ENCODE measurements around the gene TRIM62.
"Not testable (repeated sequence)": the region's sequence is repeated elsewhere in the genome, so short reads cannot be mapped to it uniquely, and the experiment has no call there.

TRIM62 gene

GRCh38 chr1:33126411-33127000 is 55.3 kb downstream of the TRIM62 start:
- Histone ChIP-seq H3K27me3 (ENCODE audit: control insufficient read depth, insufficient read depth, low read length) (peaks cover 21% of the 10 kb centered on the region), H3K9ac (ENCODE audit: low read length) (peak overlapping the region; percentile 74), H3K36me3 (ENCODE audit: control insufficient read depth, low read depth, low read length) (no peaks in the 10 kb centered on the region), H3K4me1 (ENCODE audit: control insufficient read depth, low read depth, low read length) (peaks cover 9% of the 10 kb centered on the region), H3K9me3 (ENCODE audit: control insufficient read depth, low read depth, low read length) (no peaks in the 10 kb centered on the region), H3K4me3 (ENCODE audit: low read length) (peak overlapping the region; percentile 78), H3K27ac (ENCODE audit: low read length) (peak overlapping the region; percentile 8)

GRCh38 chr1:33124647-33125046 is 57.2 kb downstream of the TRIM62 start:
- H3K27me3 ChIP-seq (ENCODE audit: control insufficient read depth, insufficient read depth, low read length): peaks cover 21% of the 10 kb centered on the region
- H3K27ac ChIP-seq (ENCODE audit: low read length); H3K4me3 ChIP-seq (ENCODE audit: low read length): not testable (repeated sequence)

GRCh38 chr1:33123266-33123665 is 58.6 kb downstream of the TRIM62 start:
- Histone ChIP-seq H3K4me1 (ENCODE audit: control insufficient read depth, low read depth, low read length) (peaks cover 10% of the 10 kb centered on the region), H3K27me3 (ENCODE audit: control insufficient read depth, insufficient read depth, low read length) (peaks cover 21% of the 10 kb centered on the region), H3K4me3 (ENCODE audit: low read length) (no peak overlapping the region), H3K27ac (ENCODE audit: low read length) (no peak overlapping the region), H3K9me3 (ENCODE audit: control insufficient read depth, low read depth, low read length) (no peaks in the 10 kb centered on the region), H3K9ac (ENCODE audit: low read length) (no peak overlapping the region), H3K36me3 (ENCODE audit: control insufficient read depth, low read depth, low read length) (no peaks in the 10 kb centered on the region)

More at GRCh38 chr1:33124647-33125046, 57.2 kb downstream of the TRIM62 start:
- H3K9me3 ChIP-seq (ENCODE audit: control insufficient read depth, low read depth, low read length); H3K36me3 ChIP-seq (ENCODE audit: control insufficient read depth, low read depth, low read length); H3K9ac ChIP-seq (ENCODE audit: low read length): not testable (repeated sequence)
- peaks cover 12% of the 10 kb centered on the region for H3K4me1 ChIP-seq (ENCODE audit: control insufficient read depth, low read depth, low read length)

- Histone ChIP-seq H3K4me3 (ENCODE audit: low read length) (no peak overlapping the region), H3K4me1 (ENCODE audit: control insufficient read depth, low read depth, low read length) (peaks cover 5% of the 10 kb centered on the region), H3K27ac (ENCODE audit: low read length) (no peak overlapping the region), H3K27me3 (ENCODE audit: control insufficient read depth, insufficient read depth, low read length) (peaks cover 21% of the 10 kb centered on the region), H3K36me3 (ENCODE audit: control insufficient read depth, low read depth, low read length) (no peaks in the 10 kb centered on the region), H3K9me3 (ENCODE audit: control insufficient read depth, low read depth, low read length) (no peaks in the 10 kb centered on the region), H3K9ac (ENCODE audit: low read length) (no peak overlapping the region)
Measured at GRCh38 chr1:33122483-33123178, 59.2 kb downstream of the TRIM62 start.

- Histone ChIP-seq H3K9ac (ENCODE audit: low read length) (no peak overlapping the region), H3K27ac (ENCODE audit: low read length) (no peak overlapping the region), H3K9me3 (ENCODE audit: control insufficient read depth, low read depth, low read length) (no peaks in the 10 kb centered on the region), H3K27me3 (ENCODE audit: control insufficient read depth, insufficient read depth, low read length) (peaks cover 21% of the 10 kb centered on the region), H3K4me1 (ENCODE audit: control insufficient read depth, low read depth, low read length) (peaks cover 2% of the 10 kb centered on the region), H3K36me3 (ENCODE audit: control insufficient read depth, low read depth, low read length) (no peaks in the 10 kb centered on the region), H3K4me3 (ENCODE audit: low read length) (no peak overlapping the region)
Measured at GRCh38 chr1:33121728-33122127, 60.1 kb downstream of the TRIM62 start.

- peaks cover 21% of the 10 kb centered on the region for H3K27me3 ChIP-seq (ENCODE audit: control insufficient read depth, insufficient read depth, low read length)
- H3K36me3 ChIP-seq (ENCODE audit: control insufficient read depth, low read depth, low read length): no peaks in the 10 kb centered on the region
- peaks cover 2% of the 10 kb centered on the region for H3K4me1 ChIP-seq (ENCODE audit: control insufficient read depth, low read depth, low read length)
- H3K9me3 ChIP-seq (ENCODE audit: control insufficient read depth, low read depth, low read length): no peaks in the 10 kb centered on the region
- H3K9ac ChIP-seq (ENCODE audit: low read length): no peak overlapping the region
- H3K4me3 ChIP-seq (ENCODE audit: low read length): no peak overlapping the region
- H3K27ac ChIP-seq (ENCODE audit: low read length): no peak overlapping the region
Measured at GRCh38 chr1:33120436-33121231, 61.2 kb downstream of the TRIM62 start.

- no peak overlapping the region for H3K4me3 ChIP-seq (ENCODE audit: low read length)
- H3K9ac ChIP-seq (ENCODE audit: low read length): no peak overlapping the region
- H3K9me3 ChIP-seq (ENCODE audit: control insufficient read depth, low read depth, low read length): no peaks in the 10 kb centered on the region
- H3K36me3 ChIP-seq (ENCODE audit: control insufficient read depth, low read depth, low read length): no peaks in the 10 kb centered on the region
- H3K27me3 ChIP-seq (ENCODE audit: control insufficient read depth, insufficient read depth, low read length): peaks cover 21% of the 10 kb centered on the region
- peaks cover 2% of the 10 kb centered on the region for H3K4me1 ChIP-seq (ENCODE audit: control insufficient read depth, low read depth, low read length)
- H3K27ac ChIP-seq (ENCODE audit: low read length): no peak overlapping the region
Measured at GRCh38 chr1:33119532-33120217, 62.2 kb downstream of the TRIM62 start.

GRCh38 chr1:33119050-33119449 is 62.8 kb downstream of the TRIM62 start:
- H3K27ac ChIP-seq (ENCODE audit: low read length): no peak overlapping the region
- no peaks in the 10 kb centered on the region for H3K9me3 ChIP-seq (ENCODE audit: control insufficient read depth, low read depth, low read length)
- H3K36me3 ChIP-seq (ENCODE audit: control insufficient read depth, low read depth, low read length): no peaks in the 10 kb centered on the region
- H3K27me3 ChIP-seq (ENCODE audit: control insufficient read depth, insufficient read depth, low read length): peaks cover 21% of the 10 kb centered on the region
- peaks cover 2% of the 10 kb centered on the region for H3K4me1 ChIP-seq (ENCODE audit: control insufficient read depth, low read depth, low read length)
- H3K9ac ChIP-seq (ENCODE audit: low read length): no peak overlapping the region
- no peak overlapping the region for H3K4me3 ChIP-seq (ENCODE audit: low read length)

GRCh38 chr1:33118274-33118673 is 63.6 kb downstream of the TRIM62 start:
- Histone ChIP-seq H3K4me3 (ENCODE audit: low read length) (no peak overlapping the region), H3K27ac (ENCODE audit: low read length) (no peak overlapping the region), H3K9me3 (ENCODE audit: control insufficient read depth, low read depth, low read length) (no peaks in the 10 kb centered on the region), H3K36me3 (ENCODE audit: control insufficient read depth, low read depth, low read length) (no peaks in the 10 kb centered on the region), H3K9ac (ENCODE audit: low read length) (no peak overlapping the region), H3K4me1 (ENCODE audit: control insufficient read depth, low read depth, low read length) (peaks cover 2% of the 10 kb centered on the region), H3K27me3 (ENCODE audit: control insufficient read depth, insufficient read depth, low read length) (peaks cover 18% of the 10 kb centered on the region)

GRCh38 chr1:33117440-33118085 is 64.3 kb downstream of the TRIM62 start:
- H3K4me1 ChIP-seq (ENCODE audit: control insufficient read depth, low read depth, low read length): peaks cover 2% of the 10 kb centered on the region
- H3K9ac ChIP-seq (ENCODE audit: low read length): no peak overlapping the region
- peaks cover 11% of the 10 kb centered on the region for H3K27me3 ChIP-seq (ENCODE audit: control insufficient read depth, insufficient read depth, low read length)
- H3K36me3 ChIP-seq (ENCODE audit: control insufficient read depth, low read depth, low read length): no peaks in the 10 kb centered on the region
- no peaks in the 10 kb centered on the region for H3K9me3 ChIP-seq (ENCODE audit: control insufficient read depth, low read depth, low read length)
- H3K4me3 ChIP-seq (ENCODE audit: low read length): no peak overlapping the region
- H3K27ac ChIP-seq (ENCODE audit: low read length): no peak overlapping the region

- Histone ChIP-seq H3K27me3 (ENCODE audit: control insufficient read depth, insufficient read depth, low read length) (no peaks in the 10 kb centered on the region), H3K4me3 (ENCODE audit: low read length) (no peak overlapping the region), H3K36me3 (ENCODE audit: control insufficient read depth, low read depth, low read length) (no peaks in the 10 kb centered on the region), H3K9me3 (ENCODE audit: control insufficient read depth, low read depth, low read length) (peaks cover 3% of the 10 kb centered on the region), H3K4me1 (ENCODE audit: control insufficient read depth, low read depth, low read length) (no peaks in the 10 kb centered on the region), H3K9ac (ENCODE audit: low read length) (no peak overlapping the region), H3K27ac (ENCODE audit: low read length) (no peak overlapping the region)
Measured at GRCh38 chr1:33111965-33112364, 69.9 kb downstream of the TRIM62 start.
